Endothelial cell (in vitro differentiated cells): ENCODE measurements around the gene HLCS. TPM values are rescaled to one million over a fixed set of nuclear protein-coding genes. Genes with fewer than 3 reads are reported as not detected.

Experiments used
- DNase-seq: peaks from one replicate; pipeline ENCODE4 v3.0.0; 2021; ENCODE audit warnings: low spot score
- H3K27ac Mint-ChIP-seq: one replicate; pipeline ENCODE4 v1.8.0; 2021; ENCODE audit warnings: mixed read lengths, inconsistent platforms; ENCODE audit not compliant: unreplicated experiment
- H3K27me3 Mint-ChIP-seq: one replicate; pipeline ENCODE4 v1.8.0; 2021; ENCODE audit warnings: mild to moderate bottlenecking, moderate library complexity, mixed read lengths, inconsistent platforms; ENCODE audit not compliant: unreplicated experiment
- H3K36me3 Mint-ChIP-seq: one replicate; pipeline ENCODE4 v1.8.0; 2021; ENCODE audit warnings: mild to moderate bottlenecking, low read depth, mixed read lengths, inconsistent platforms; ENCODE audit not compliant: unreplicated experiment
- H3K4me1 Mint-ChIP-seq: one replicate; pipeline ENCODE4 v1.8.0; 2021; ENCODE audit warnings: mild to moderate bottlenecking, mixed read lengths, inconsistent platforms; ENCODE audit not compliant: unreplicated experiment
- H3K4me3 Mint-ChIP-seq: one replicate; pipeline ENCODE4 v1.8.0; 2021; ENCODE audit warnings: mild to moderate bottlenecking, mixed read lengths, inconsistent platforms; ENCODE audit not compliant: unreplicated experiment
- H3K9me3 Mint-ChIP-seq: one replicate; pipeline ENCODE4 v1.8.0; 2021; ENCODE audit warnings: mixed read lengths, inconsistent platforms; ENCODE audit not compliant: unreplicated experiment
- CTCF ChIP-seq: fragments of 200-600 bp; sonication (generic); IDR thresholded peaks from one replicate; pipeline ENCODE4 v1.5.0; 2021; ENCODE audit warnings: antibody characterized with exemption; ENCODE audit not compliant: unreplicated experiment
- total RNA-seq: library from RNA; stranded (reverse); fragmentation: NEBNext Ultra II Directional; extraction: Animal tissue kit (Norgen Biotek cat#: 25700); gene quantifications from one replicate; pipeline ENCODE4 v1.2.1, GENCODE V29; 2021; ENCODE audit not compliant: unreplicated experiment

Gene HLCS
- total RNA-seq, 1 donor from 2014 or later, result 97.4 TPM

DNA sequence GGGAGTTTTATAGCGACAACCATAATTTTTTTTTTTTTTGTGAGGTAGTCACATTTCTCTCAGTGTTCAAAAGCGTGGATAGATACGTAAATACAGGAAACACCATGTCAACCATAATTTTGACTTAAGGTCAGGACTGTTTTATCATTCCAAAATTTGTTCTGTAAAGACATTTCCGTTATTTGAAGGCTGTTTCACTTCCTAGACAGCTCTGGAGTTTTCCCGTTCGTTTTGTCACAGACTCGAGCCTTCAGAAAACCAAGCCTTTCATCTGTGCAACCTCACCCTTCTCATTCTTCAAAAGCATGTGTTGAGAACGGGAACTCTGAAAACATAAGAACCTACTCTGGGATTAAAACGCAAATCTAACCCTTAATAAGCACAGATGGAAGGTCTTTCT lies 249.6 kb downstream of the HLCS start:
- DNase-seq, result no peak
- TF ChIP-seq CTCF, result no peak
- H3K27me3 Mint-ChIP-seq, result peaks cover 3% of the 10 kb centered on the region

GRCh38 chr21:36716387-36716786 lies 250.1 kb downstream of the HLCS start:
- TF ChIP-seq CTCF, result no peak
- no peaks in the 10 kb centered on the region for H3K4me1 Mint-ChIP-seq
- peaks cover 3% of the 10 kb centered on the region for H3K27me3 Mint-ChIP-seq
- H3K36me3 Mint-ChIP-seq, result peaks cover 8% of the 10 kb centered on the region
- no peak for DNase-seq
- no peak overlapping the region for H3K27ac Mint-ChIP-seq
- no peak overlapping the region for H3K4me3 Mint-ChIP-seq
- H3K9me3 Mint-ChIP-seq, result no peaks in the 10 kb centered on the region

More for the DNA sequence above, 249.6 kb downstream of the HLCS start:
- no peaks in the 10 kb centered on the region for H3K4me1 Mint-ChIP-seq
- H3K4me3 Mint-ChIP-seq, result no peak overlapping the region
- H3K9me3 Mint-ChIP-seq, result no peaks in the 10 kb centered on the region
- H3K36me3 Mint-ChIP-seq, result peaks cover 8% of the 10 kb centered on the region
- H3K27ac Mint-ChIP-seq, result no peak overlapping the region

DNA sequence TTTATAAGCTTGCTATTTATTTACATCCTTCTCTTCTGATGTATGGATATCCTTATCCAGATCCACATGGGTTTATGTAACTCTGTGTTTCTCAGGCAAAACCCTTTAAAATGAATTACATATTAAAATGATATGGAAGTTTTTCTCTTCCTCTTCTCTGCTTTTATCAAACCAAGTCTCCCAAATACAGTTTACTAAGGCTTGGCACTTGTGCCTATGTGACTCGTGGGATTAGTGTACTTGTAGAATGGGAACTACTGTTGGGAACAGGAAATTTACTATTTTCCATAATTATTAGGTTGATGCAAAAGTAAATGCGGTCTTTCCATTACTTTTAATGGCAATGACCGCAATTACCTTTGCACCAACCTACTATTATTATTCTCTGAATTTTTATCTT lies 252.7 kb downstream of the HLCS start:
- Mint-ChIP-seq H3K4me3 (no peak overlapping the region), H3K9me3 (no peaks in the 10 kb centered on the region), H3K36me3 (peaks cover 7% of the 10 kb centered on the region), H3K4me1 (peaks cover 4% of the 10 kb centered on the region), H3K27ac (no peak overlapping the region), H3K27me3 (peaks cover 6% of the 10 kb centered on the region)
- TF ChIP-seq CTCF, result no peak
- DNase-seq, result no peak

DNA sequence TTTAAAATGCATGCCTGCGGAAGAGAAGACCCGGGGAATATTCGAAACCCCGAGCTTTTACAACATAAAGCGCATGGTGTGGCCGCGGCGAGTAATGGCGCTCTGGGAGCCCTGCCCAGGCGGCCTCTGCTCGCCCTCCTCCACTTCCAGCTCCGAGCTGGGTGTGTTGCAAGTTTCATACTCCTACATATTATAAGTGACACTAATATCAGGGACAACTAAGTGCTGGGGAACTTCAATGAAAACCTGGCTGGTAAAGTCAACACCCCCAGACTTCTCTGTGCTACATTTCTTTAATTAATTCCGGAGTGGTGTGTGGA lies 255.8 kb downstream of the HLCS start:
- DNase-seq, result no peak
- Mint-ChIP-seq H3K36me3 (peaks cover 10% of the 10 kb centered on the region), H3K27me3 (peaks cover 15% of the 10 kb centered on the region), H3K9me3 (no peaks in the 10 kb centered on the region), H3K4me3 (no peak overlapping the region), H3K27ac (no peak overlapping the region), H3K4me1 (peaks cover 21% of the 10 kb centered on the region)
- no peak for TF ChIP-seq CTCF

DNA sequence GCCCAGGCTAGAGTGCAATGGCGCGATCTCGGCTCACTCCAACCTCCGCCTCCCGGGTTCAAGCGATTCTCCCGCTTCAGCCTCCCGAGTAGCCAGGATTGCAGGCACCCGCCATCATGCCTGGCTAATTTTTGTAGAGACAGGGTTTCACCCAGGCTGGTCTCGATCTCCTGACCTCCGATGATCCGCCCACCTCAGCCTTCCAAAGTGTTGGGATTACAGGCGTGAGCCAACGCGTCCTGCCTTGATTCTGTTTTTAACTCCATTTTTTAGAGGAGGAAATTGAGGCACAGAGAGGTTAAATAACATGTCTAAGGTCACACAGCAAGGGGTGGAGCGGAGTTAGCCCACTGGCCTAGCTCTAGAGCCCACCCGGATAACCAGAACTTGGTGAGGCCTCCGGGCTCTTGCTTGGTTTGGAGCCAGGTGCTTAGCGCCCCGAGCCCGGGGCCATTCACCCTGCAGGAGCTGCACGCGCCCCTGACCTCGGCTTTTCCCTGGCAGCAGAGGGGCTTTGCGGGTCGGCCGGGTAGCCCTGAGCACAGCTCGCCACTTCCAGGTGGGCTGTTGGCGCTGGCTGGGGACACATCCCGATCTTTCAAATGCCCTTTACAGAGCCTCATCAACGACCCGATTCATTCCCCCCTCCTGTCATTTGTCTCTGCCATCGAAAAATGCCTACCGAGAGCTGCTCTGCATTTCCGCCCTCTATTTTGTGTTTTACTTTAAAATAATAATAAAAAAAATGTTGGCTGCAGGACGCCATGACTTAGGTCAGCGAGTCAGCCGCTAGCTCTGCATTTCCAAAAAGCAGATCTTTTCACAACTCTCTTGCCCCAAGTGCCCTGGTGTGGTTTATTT lies 256.4 kb downstream of the HLCS start:
- no peak for DNase-seq
- Mint-ChIP-seq H3K9me3 (no peaks in the 10 kb centered on the region), H3K27me3 (peaks cover 21% of the 10 kb centered on the region), H3K27ac (no peak overlapping the region), H3K4me3 (no peak overlapping the region), H3K36me3 (peaks cover 10% of the 10 kb centered on the region), H3K4me1 (peaks cover 23% of the 10 kb centered on the region)
- TF ChIP-seq CTCF, result no peak
